ENCODE results near the gene CCDC24.

Gene CCDC24

DNA sequence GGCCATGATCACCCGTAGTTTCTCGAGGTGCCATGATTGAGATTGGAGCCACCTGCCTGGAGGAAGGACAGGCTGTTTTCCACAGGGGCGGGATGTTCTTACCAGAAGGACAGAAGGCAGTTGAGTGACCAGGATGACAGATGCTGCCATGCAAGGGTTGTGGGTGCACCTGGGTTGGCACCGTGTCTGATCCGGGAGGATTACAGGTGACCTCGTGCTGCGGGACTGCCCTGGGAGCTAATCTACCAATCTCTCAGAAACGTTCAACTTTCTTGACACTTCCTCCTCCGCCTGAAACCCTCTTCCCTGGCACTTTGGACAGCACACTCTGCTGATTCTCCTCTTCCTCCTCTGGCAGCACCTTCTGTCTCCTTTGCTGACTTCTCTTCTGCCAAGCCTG lies 53.7 kb downstream of the CCDC24 start:
- no peak for DNase-seq

Data from activated T-cell treated with anti-CD3 and anti-CD28 coated beads for 4 hours (primary cell).